Neural progenitor cell (in vitro differentiated cells): ENCODE results near the gene MOK. TPM values are rescaled to one million over a fixed set of nuclear protein-coding genes. Genes with fewer than 3 reads are reported as not detected.

ENCODE experiments used
- DNase-seq: peaks from one replicate; pipeline ENCODE4 v3.0.0-alpha.2; 2016; ENCODE audit warnings: low spot score
- H2AFZ ChIP-seq: fragments of 200-600 bp; sonication (generic); replicated peaks from 2 replicates; pipeline ENCODE4 v1.6.1; 2016; ENCODE audit warnings: antibody characterized with exemption
- H3F3A ChIP-seq: fragments of 200-600 bp; sonication (generic); 2 replicates; pipeline ENCODE4 v1.6.1; 2016; ENCODE audit warnings: antibody characterized with exemption, low read depth
- H3K27ac ChIP-seq: fragments of 200-600 bp; sonication (generic); 2 replicates; pipeline ENCODE4 v1.5.1; 2016; ENCODE audit warnings: mild to moderate bottlenecking
- H3K27me3 ChIP-seq: fragments of 200-600 bp; sonication (generic); 2 replicates; pipeline ENCODE4 v1.6.1; 2016; ENCODE audit warnings: mild to moderate bottlenecking, moderate library complexity
- H3K36me3 ChIP-seq: fragments of 200-600 bp; sonication (generic); 2 replicates; pipeline ENCODE4 v1.5.1; 2016
- H3K4me1 ChIP-seq: fragments of 200-600 bp; sonication (generic); 2 replicates; pipeline ENCODE4 v1.6.1; 2016; ENCODE audit warnings: mixed run types
- H3K4me2 ChIP-seq: fragments of 200-600 bp; sonication (generic); 2 replicates; pipeline ENCODE4 v1.6.1; 2016
- H3K4me3 ChIP-seq: fragments of 200-600 bp; sonication (generic); 2 replicates; pipeline ENCODE4 v1.5.1; 2016
- H3K79me2 ChIP-seq: fragments of 200-600 bp; sonication (generic); 2 replicates; pipeline ENCODE4 v1.6.1; 2016; ENCODE audit warnings: low read depth
- H3K9ac ChIP-seq: fragments of 200-600 bp; sonication (generic); 2 replicates; pipeline ENCODE4 v1.6.1; 2016
- H3K9me3 ChIP-seq: fragments of 200-600 bp; sonication (generic); 2 replicates; pipeline ENCODE4 v1.5.1; 2016; ENCODE audit warnings: low read depth
- H4K20me1 ChIP-seq: fragments of 200-600 bp; sonication (generic); 2 replicates; pipeline ENCODE4 v1.6.1; 2016; ENCODE audit warnings: low read depth
- H3K27ac Mint-ChIP-seq: 3 replicates; pipeline ENCODE4 v1.8.0; 2021; ENCODE audit warnings: mixed read lengths
- H3K27me3 Mint-ChIP-seq: 2 replicates; pipeline ENCODE4 v1.8.0; 2022; ENCODE audit warnings: low read depth, mild to moderate bottlenecking, inconsistent platforms, moderate library complexity, mixed read lengths; ENCODE audit not compliant: insufficient read depth
- H3K36me3 Mint-ChIP-seq: 3 replicates; pipeline ENCODE4 v1.8.0; 2021; ENCODE audit warnings: mixed read lengths
- H3K4me1 Mint-ChIP-seq: 3 replicates; pipeline ENCODE4 v1.8.0; 2021; ENCODE audit warnings: mixed read lengths
- H3K4me3 Mint-ChIP-seq: 3 replicates; pipeline ENCODE4 v1.8.0; 2021; ENCODE audit warnings: mild to moderate bottlenecking, moderate library complexity, mixed read lengths
- H3K9me3 Mint-ChIP-seq: 3 replicates; pipeline ENCODE4 v1.8.0; 2020; ENCODE audit warnings: mixed read lengths
- EZH2 ChIP-seq: fragments of 200-600 bp; sonication (generic); IDR thresholded peaks from 2 replicates; pipeline ENCODE4 v1.6.1; 2017; ENCODE audit warnings: antibody characterized with exemption, mild to moderate bottlenecking, moderate library complexity
- EZH2phosphoT487 ChIP-seq: fragments of 200-600 bp; sonication (generic); IDR thresholded peaks from 2 replicates; pipeline ENCODE4 v1.6.1; 2017; ENCODE audit warnings: antibody characterized with exemption
- total RNA-seq: library from RNA; depleted of rRNA; stranded (reverse); fragments of >200 nt; gene quantifications from 2 replicates; pipeline ENCODE4 v1.2.3, GENCODE V29; 2015; ENCODE audit warnings: low replicate concordance
- TF ChIP-seq, protein P1 (sequence below): fragments of 200-600 bp; sonication (generic); IDR thresholded peaks from 2 replicates; pipeline ENCODE4 v1.5.1; 2017; ENCODE audit warnings: antibody characterized with exemption, mild to moderate bottlenecking

The MOK gene
- total RNA-seq, 1 donor from 2014 or later: 9.9 TPM

DNA sequence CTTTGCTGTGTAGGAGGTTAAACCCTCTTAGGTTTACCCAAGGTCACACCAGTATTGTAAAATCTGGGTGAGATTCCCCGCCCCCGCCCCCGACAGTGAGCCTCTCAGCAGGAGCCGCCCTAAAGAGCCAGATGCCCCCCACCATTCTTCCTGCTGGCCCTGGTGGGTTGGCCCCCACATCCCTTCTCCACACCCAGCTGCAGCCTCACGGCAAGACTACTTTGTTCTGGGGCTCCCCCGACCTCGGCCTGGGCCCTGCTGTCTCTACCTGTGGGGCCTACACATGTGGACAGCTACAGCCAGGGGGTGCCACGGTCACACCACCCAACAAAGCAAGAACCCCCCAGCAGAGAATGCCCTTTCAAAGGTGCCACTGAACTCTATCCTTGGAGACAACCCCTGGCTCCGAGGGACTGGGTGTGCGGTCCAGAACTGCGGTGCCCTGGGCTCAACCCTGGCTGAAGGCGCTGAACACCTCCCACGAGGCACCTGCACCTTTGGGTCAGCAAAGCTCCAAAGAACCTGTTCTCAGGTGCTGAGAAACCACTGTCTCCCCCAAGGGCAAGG, 82.9 kb downstream of the MOK start:
- H3K27me3 ChIP-seq: no peaks in the 10 kb centered on the region
- H3K27ac ChIP-seq: no peak overlapping the region
- H3K27me3 Mint-ChIP-seq: no peaks in the 10 kb centered on the region
- no peak overlapping the region for H3K4me3 Mint-ChIP-seq
- H3K4me3 ChIP-seq: no peak overlapping the region
- H3K36me3 Mint-ChIP-seq: peaks cover 19% of the 10 kb centered on the region
- no peak overlapping the region for H3K27ac Mint-ChIP-seq
- H3K36me3 ChIP-seq: no peaks in the 10 kb centered on the region
- no peaks in the 10 kb centered on the region for H3K79me2 ChIP-seq
- no peak overlapping the region for H3K9ac ChIP-seq
- peaks cover 7% of the 10 kb centered on the region for H3K4me1 Mint-ChIP-seq
- TF ChIP-seq EZH2phosphoT487 (no peak), EZH2 (no peak)
- TF ChIP-seq, protein P1, sequence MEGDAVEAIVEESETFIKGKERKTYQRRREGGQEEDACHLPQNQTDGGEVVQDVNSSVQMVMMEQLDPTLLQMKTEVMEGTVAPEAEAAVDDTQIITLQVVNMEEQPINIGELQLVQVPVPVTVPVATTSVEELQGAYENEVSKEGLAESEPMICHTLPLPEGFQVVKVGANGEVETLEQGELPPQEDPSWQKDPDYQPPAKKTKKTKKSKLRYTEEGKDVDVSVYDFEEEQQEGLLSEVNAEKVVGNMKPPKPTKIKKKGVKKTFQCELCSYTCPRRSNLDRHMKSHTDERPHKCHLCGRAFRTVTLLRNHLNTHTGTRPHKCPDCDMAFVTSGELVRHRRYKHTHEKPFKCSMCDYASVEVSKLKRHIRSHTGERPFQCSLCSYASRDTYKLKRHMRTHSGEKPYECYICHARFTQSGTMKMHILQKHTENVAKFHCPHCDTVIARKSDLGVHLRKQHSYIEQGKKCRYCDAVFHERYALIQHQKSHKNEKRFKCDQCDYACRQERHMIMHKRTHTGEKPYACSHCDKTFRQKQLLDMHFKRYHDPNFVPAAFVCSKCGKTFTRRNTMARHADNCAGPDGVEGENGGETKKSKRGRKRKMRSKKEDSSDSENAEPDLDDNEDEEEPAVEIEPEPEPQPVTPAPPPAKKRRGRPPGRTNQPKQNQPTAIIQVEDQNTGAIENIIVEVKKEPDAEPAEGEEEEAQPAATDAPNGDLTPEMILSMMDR: no peak
- no peak overlapping the region for H2AFZ ChIP-seq
- no peaks in the 10 kb centered on the region for H3K4me1 ChIP-seq
- no peaks in the 10 kb centered on the region for H3F3A ChIP-seq
- no peak for DNase-seq
- H3K9me3 Mint-ChIP-seq: no peaks in the 10 kb centered on the region
- H4K20me1 ChIP-seq: peaks cover 30% of the 10 kb centered on the region
- H3K4me2 ChIP-seq: no peak overlapping the region
- no peaks in the 10 kb centered on the region for H3K9me3 ChIP-seq

DNA sequence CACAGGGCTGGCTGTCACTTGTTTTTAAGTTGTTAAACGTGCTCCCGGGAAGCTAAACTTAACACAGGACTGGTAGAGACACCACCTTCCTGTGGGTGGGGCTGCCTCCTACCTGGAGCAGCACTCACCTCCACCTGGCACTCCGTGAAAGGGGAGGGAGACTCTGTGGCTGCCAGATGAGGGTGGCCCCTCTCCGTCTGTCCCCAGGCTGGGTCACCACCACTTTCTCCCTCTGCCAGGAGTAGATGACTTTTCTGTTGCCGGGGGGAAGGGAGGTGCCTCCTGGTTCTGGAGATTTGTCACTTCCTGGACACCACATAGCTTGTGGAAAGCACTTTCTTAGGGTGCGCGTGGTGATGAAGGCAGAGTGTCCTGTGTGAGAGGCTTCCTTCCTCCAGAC, 83.9 kb downstream of the MOK start:
- no peak for DNase-seq
- H3K4me3 Mint-ChIP-seq: no peak overlapping the region
- no peaks in the 10 kb centered on the region for H3K27me3 Mint-ChIP-seq
- no peaks in the 10 kb centered on the region for H3F3A ChIP-seq
- no peaks in the 10 kb centered on the region for H3K27me3 ChIP-seq
- H3K27ac ChIP-seq: no peak overlapping the region
- H3K9me3 Mint-ChIP-seq: no peaks in the 10 kb centered on the region
- H3K4me1 Mint-ChIP-seq: peaks cover 9% of the 10 kb centered on the region
- H3K27ac Mint-ChIP-seq: no peak overlapping the region
- H3K9ac ChIP-seq: no peak overlapping the region
- H3K79me2 ChIP-seq: no peaks in the 10 kb centered on the region
- peaks cover 38% of the 10 kb centered on the region for H4K20me1 ChIP-seq
- peaks cover 2% of the 10 kb centered on the region for H3K4me1 ChIP-seq
- no peak overlapping the region for H3K4me2 ChIP-seq
- H3K9me3 ChIP-seq: no peaks in the 10 kb centered on the region
- H2AFZ ChIP-seq: no peak overlapping the region
- no peaks in the 10 kb centered on the region for H3K36me3 ChIP-seq
- H3K36me3 Mint-ChIP-seq: peaks cover 19% of the 10 kb centered on the region
- TF ChIP-seq EZH2phosphoT487: no peak
- TF ChIP-seq EZH2: no peak
- TF ChIP-seq, protein P1: no peak
- no peak overlapping the region for H3K4me3 ChIP-seq

DNA sequence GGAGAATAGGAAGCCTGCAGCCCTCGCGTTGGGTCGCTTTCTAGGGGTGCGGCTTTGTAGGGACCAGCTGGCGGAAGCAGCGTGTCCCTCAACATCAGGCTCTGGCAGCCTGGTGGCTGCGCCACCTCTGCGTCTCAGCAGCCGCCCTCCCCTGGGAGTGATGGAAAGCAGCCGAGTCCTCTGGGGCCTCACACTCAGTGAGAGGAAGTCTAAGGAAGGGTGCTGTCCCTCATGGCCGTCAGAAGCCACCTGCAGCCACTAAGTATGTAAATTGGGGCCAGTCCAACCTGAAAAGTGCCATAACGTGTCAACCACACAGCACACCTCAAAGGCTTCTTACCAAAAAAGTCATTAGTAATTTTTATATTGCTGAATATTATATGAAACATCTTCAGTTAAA, 84.9 kb downstream of the MOK start:
- H3K27ac Mint-ChIP-seq: no peak overlapping the region
- no peaks in the 10 kb centered on the region for H3K36me3 ChIP-seq
- no peaks in the 10 kb centered on the region for H3K9me3 ChIP-seq
- no peak overlapping the region for H3K4me3 ChIP-seq
- no peak for DNase-seq
- peaks cover 12% of the 10 kb centered on the region for H3K4me1 ChIP-seq
- H3K9me3 Mint-ChIP-seq: no peaks in the 10 kb centered on the region
- no peak overlapping the region for H3K27ac ChIP-seq
- no peak overlapping the region for H3K4me3 Mint-ChIP-seq
- H3K27me3 ChIP-seq: no peaks in the 10 kb centered on the region
- H4K20me1 ChIP-seq: peaks cover 48% of the 10 kb centered on the region
- no peaks in the 10 kb centered on the region for H3K27me3 Mint-ChIP-seq
- peaks cover 19% of the 10 kb centered on the region for H3K4me1 Mint-ChIP-seq
- peaks cover 4% of the 10 kb centered on the region for H3F3A ChIP-seq
- no peak overlapping the region for H3K4me2 ChIP-seq
- H3K36me3 Mint-ChIP-seq: peaks cover 12% of the 10 kb centered on the region
- H3K79me2 ChIP-seq: peaks cover 2% of the 10 kb centered on the region
- TF ChIP-seq, protein P1: no peak
- TF ChIP-seq EZH2phosphoT487: no peak
- TF ChIP-seq EZH2: no peak
- no peak overlapping the region for H2AFZ ChIP-seq
- no peak overlapping the region for H3K9ac ChIP-seq
